Measurements from ENCODE around the gene ERC2.

Gene ERC2

DNA sequence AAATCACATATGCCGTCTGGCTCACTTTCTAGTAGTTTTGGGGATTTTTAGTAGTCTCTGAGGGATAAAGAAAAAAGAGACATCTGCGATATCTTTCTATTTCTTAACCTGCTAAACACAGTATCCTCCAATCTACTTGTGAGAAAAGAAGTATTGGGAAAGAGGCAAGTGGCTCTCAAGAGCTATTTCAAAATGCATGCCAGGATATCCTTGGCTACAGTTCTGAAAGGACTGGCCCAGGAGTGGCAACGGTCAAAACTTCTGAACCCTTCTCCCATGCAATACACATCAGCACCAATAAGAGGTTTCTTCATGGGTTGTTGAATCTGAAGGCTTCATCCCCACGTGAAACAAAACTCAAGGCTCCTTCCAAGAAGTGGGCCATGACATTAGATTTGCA lies 777.1 kb downstream of the ERC2 start:
- no peak for FAIRE-seq

- no peak for FAIRE-seq
Observed at GRCh38 chr3:55690726-55691125, 777.5 kb downstream of the ERC2 start.

GRCh38 chr3:55690177-55690576 lies 778.1 kb downstream of the ERC2 start:
- no peak for FAIRE-seq

DNA sequence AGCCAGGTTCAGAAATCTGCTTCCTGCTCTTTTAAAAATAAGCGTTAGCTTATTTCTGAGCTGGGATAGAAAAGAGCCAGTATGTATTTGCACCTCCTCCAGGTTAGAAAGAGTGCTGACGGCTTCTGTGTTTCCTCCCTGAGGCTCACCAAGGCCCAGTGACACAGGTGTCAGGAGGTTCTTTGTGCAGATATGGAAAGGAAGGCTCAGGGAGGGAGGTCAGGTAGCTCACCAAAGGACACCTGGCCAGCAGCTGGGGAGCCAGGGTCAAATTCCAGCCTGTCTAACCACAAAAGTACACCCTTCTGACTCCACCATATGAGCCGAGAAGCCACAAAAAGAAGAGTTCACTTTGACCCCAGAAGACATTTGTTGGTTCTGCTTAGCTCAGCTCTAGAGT lies 780.1 kb downstream of the ERC2 start:
- no peak for FAIRE-seq

DNA sequence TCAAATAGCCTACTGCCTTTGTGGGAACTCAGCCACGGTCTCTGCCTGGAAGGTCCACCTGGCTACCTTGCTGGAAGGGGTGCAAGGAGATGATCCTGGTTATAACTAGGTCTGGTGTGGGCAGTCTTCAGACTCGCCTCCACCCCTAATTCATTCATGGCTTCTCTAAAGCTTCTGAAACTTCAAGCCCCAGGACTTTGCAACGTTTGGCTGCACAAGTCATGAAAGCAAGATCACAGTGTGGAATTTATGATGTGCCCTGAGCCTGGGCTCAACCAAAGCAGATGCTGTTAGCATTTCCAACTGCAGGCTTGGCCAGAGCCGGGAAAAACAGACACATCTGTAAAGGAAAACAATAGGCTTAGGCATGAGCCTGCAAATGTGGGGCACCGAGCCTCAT lies 780.7 kb downstream of the ERC2 start:
- no peak for FAIRE-seq

- no peak for FAIRE-seq
Observed at GRCh38 chr3:55686426-55687254, 781.6 kb downstream of the ERC2 start.

GRCh38 chr3:55683666-55684270 lies 784.5 kb downstream of the ERC2 start:
- no peak for FAIRE-seq

DNA sequence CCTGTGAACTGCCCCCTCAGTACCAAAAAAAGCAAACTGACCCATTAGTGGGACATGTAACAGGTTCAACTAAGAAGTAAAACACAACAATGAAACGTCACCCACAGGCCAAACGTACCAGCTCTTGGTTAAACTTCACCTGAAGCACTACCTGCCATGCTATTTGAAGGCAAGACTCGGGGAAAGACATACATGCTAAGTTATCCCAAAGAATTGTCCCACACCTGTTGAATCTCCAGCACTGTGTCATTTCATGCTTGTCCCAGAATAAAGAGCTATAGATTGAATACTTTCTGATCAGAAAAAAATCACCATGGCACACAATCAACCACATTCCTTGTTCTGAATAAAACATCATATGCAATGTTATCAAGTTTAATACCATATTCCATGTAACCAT lies 785.8 kb downstream of the ERC2 start:
- FAIRE-seq, result no peak

GRCh38 chr3:55678546-55679216 lies 789.6 kb downstream of the ERC2 start:
- FAIRE-seq, result no peak

- no peak for FAIRE-seq
Observed at GRCh38 chr3:55676643-55677042, 791.6 kb downstream of the ERC2 start.

DNA sequence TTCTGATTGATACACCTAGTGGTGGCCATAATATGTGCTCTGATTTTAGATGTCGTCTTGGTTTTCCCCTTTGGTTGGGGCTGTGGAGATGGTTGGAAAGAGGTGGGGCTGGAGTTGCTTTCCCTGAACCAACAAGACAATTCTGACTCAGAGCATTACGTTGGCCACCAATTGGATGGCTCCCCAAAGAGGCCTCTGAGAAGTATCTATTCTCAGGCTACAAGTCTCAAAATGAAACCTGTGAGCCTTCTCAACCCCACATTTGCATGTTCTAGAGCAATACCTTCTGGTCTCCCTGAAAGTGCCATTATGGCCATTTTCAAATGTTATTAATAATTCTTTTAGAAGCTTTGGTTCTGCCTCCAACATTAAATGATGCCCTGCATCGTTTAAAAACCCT lies 792.8 kb downstream of the ERC2 start:
- no peak for FAIRE-seq

DNA sequence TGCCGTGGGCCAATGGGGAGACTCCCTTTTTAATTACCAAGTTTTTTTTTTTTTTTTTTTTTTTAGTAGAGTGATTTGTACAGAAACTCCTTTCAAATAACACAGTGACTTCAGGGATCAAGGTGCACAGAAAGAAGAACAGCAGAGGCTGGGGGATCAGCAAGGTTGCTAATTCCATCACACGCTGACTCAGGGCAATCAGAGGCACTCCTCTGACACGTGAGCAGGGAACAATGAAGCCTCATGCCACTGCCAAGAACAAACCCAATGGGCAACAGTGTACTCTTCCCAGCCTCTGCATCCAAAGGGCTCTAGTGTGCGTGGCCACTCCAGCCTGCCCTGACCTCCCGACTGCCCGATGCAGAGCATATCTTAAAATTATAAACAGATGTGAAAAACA lies 794.5 kb downstream of the ERC2 start:
- FAIRE-seq, result no peak

GRCh38 chr3:55669133-55669532 lies 799.1 kb downstream of the ERC2 start:
- no peak for FAIRE-seq

GRCh38 chr3:55668359-55668758 lies 799.9 kb downstream of the ERC2 start:
- FAIRE-seq, result no peak

DNA sequence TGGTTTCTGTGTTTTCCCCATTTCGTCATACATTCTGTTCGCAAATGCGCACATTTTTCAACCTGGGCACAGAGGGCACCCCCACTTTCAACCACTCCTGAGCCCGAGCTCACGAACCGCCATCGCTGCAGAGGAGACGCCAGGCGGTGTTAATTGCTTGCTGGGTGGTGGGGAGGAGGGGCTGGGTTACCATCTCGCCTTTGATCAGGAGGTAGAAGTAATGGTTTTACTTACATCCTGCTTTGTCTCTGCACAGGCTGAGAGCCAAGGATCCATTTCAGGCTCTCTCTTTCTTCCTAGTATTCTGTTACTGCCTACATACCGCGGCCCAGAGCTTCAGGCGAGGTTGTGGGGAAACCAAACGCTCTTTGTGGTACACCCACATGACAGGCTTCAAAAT lies 803.9 kb downstream of the ERC2 start:
- no peak for FAIRE-seq

- FAIRE-seq, result no peak
Observed at GRCh38 chr3:55662683-55663082, 805.6 kb downstream of the ERC2 start.

DNA sequence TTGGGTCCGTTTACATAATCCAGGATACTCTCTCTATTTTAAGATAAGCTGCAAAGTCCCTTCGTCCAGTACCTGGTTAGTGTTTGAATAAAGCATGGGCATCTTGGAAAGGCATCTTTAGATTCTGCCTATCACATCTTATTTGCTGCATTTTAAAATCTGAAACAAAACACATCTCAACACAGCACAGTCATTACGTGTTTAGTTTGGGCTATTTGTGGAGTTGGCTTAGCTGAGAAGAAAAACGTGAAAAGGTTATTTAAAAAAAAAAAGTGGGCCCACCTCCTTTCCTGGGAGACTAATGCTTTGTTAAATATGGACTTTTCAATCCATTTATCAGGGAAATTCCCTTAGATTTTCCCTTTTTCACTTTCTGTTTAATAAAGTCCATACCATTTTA lies 806.7 kb downstream of the ERC2 start:
- FAIRE-seq, result no peak

DNA sequence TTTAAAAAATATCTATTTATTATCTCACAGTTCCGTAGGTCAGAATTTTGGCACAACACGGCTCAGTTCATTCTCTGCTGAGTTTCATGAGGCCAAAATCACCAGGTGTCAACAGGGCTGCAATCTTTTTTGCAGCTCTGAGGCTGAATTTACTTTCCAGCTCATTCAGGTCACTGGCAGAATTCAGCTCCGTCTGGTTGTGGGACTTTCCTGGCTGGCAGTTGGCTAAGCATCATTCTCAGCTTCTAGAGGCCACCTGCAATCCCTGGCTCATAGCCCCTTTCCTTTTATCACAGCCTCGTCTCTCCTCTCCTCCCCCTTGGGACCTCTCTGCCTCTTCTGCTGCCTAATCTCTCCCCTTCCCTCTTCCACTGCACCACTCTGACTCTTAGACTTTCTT lies 807.1 kb downstream of the ERC2 start:
- no peak for FAIRE-seq

GRCh38 chr3:55660642-55661041 lies 807.6 kb downstream of the ERC2 start:
- no peak for FAIRE-seq

DNA sequence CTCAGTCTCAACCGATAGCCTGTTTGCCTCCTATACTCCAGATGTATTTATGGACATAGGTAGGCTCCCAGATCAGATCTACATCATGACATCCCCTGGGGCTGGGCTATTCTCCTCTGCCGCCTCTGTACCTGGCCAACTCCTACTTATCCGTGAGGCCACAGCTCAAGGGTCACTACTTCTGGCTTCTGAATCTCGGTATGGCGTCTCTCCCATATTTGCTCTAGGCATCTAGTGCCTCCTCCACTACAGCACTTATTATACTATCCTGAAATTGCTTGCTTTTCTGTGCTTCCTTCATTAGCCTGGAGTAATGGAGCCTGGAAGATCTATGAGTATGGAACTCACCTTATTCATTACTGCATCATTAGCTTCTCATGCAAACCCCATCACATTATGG lies 808.6 kb downstream of the ERC2 start:
- FAIRE-seq, result no peak

DNA sequence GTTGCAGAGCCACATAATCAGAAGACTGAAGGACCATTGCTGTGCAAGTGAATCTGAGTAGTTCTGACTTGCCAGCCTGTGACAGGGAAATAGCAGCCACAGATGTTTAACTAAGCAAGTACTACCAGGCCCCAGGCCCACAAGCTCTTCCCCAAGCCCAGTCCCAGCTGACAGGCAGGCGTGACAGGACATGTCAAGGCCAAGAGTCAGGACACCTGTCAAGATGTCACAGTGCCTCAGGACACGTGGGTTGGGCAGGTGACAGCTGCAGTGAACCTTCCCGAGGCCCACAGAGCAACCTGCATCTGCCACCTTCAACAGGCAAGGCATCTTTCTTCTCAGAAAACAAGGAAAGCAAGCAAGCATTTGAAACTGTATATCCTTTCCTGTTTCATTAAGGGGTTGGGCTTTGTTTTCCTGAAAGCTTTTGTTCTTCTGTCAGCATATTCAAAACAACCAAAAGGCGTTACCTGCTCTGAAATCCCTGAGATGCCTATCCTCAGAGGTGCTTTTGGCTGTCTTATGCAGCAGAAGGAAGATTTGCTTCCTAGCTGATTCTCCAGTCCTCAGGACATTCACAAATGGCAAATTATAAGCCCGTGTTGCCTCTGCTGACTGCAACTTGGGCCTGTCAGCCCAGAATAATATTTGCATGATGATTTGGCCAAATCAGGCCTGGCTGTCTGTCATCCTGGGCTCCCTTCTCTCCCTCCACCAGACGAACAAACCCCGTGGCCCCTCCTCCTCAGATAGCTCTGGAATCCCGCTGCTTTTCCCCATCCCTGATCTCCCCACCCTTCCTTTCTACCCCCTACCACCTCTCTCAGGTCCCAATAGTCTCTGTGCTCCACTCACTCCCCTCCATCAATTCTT lies 809.3 kb downstream of the ERC2 start:
- FAIRE-seq, result no peak

DNA sequence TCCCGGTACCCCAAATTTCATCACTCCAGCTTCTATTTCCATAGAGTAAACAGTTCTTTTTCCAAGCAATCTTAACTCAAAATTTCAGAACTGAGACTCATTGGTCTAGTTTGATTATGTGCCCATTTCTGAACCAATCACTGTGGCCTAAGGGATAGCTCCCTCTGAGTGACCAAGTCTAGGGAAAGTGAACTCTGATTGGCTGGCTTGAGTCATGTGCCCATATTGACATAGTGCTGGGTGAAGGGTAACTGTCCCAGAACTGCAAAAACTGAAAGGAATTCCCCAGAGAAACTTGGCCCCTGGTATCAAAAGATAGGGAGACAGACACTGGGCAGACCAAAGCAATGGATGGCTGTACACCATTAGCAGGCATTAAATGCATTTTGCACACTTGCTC lies 810.0 kb downstream of the ERC2 start:
- no peak for FAIRE-seq

- no peak for FAIRE-seq
Observed at GRCh38 chr3:55655544-55655943, 812.7 kb downstream of the ERC2 start.
